ENCODE data around the gene SARM1. TPM values are rescaled to one million over a fixed set of nuclear protein-coding genes. Genes with fewer than 3 reads are reported as not detected.
A peak's percentile ranks its signal among the peaks of the same experiment; 100 is the strongest.

SARM1 gene
- total RNA-seq (10 to 100 TPM; 26.0 to 42.3 (median 37.9) TPM), total RNA-seq (15.3 to 89.3 (median 48.6) reads per million in 29 experiments)
- total RNA-seq (2013): 19.2 TPM

DNA sequence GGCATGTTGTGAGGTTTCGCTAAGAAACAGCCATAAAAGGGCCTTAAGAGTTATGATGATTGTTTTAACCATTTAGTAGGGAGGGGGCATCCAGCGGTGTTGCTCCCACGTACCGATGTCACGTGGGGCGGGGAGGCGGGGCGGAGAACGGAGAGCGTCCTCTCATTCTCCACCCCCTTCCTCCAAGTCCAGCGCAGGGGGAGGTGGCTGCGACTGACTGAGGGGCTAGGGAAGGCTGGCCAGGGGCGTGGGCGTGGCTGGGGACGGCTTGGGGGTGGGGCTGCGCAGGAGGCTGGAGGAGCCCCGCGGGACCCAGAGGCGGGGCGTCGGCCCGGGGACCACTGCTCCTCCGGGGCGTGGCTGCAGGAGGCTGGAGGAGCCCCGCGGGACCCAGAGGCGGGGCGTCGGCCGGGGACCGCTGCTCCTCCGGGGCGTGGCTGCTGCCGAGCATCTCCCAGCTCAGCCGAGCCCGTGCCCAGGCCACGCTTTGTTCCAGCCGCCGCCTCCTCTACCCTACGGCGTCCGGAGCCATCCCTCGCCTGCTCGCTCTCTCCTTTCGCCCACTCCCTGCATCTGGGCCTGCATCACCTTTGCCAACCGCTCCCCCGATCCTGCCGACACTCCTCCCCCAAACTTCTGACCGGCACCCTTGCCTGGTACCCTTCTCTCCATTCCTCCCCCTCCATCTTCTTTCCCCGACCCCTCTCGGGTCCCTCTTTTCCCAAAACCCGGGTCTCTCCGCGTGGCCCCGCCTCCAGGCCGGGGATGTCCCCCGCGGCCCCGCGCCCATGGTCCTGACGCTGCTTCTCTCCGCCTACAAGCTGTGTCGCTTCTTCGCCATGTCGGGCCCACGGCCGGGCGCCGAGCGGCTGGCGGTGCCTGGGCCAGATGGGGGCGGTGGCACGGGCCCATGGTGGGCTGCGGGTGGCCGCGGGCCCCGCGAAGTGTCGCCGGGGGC lies at the start of gene SARM1:
SARM1 (plus strand) TSS at position 450 of the 958 bp plus-strand sequence; CDS start at position 789, 339 bp downstream.
- under 1% methylated on average over 67 of the region's 80 CpGs for WGBS (ENCODE audit: insufficient coverage)
- no peaks in the 10 kb centered on the region for H3K9me3 Mint-ChIP-seq
- POLR2A ChIA-PET: interaction anchor here in 1 of 2 donors (0.7 kb wide), 1 partner anchor 1947 kb away, joined by 3 read pairs; no protein-coding TSS in a partner anchor

DNA sequence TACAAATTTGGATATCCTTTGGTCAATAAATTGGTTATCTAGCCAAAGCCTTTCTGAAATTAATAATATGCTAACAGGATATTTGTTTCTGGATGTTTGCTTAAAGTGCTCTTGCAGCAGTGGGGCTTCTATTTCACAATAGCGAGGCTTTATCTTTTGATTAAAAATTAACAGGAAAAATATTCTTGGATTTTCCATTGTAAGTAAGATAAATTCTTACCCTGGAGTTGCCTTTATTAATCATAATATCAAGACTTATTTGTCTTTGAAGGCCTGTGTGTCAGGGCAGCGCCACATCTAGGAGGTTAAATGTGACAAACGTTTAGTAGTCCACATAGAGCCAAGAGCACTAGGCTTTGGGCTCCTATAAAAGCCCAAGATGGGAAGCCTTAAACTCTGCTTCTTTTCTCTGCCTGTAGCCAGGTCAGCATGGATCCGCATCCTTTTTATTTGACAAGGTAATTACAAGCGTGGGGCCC lies 47.2 kb upstream of the SARM1 start:
- Mint-ChIP-seq H3K36me3 (peaks cover 15% of the 10 kb centered on the region), H3K27ac (no peak overlapping the region), H3K4me3 (no peak overlapping the region), H3K27me3 (no peaks in the 10 kb centered on the region), H3K4me1 (peaks cover 11 to 15% (median 13%) of the 10 kb centered on the region in 3 donors), H3K9me3 (no peaks in the 10 kb centered on the region)
- ChIA-PET POLR2A (no interaction called here), CTCF (no interaction called here)
- WGBS (ENCODE audit: insufficient coverage): 100% methylated on average over 2 of the region's 5 CpGs
- Histone ChIP-seq H3K36me3 (ENCODE audit: control insufficient read depth in 2 of 2, extremely low read depth in 1 of 2, insufficient read depth in 1 of 2, low read length in 1 of 2) (peaks cover 0 to 18% of the 10 kb centered on the region in 2 donors), H3K27ac (ENCODE audit: low read length) (no peak overlapping the region), H3K9me3 (no peaks in the 10 kb centered on the region), H3K4me3 (ENCODE audit: control insufficient read depth in 1 of 2, extremely low read depth in 1 of 2, low read length in 1 of 2) (no peak overlapping the region), H3K27me3 (replicated peaks in 1 of 2; ENCODE audit: control insufficient read depth in 2 of 2, extremely low read depth in 1 of 2, insufficient read depth in 2 of 2, low read length in 1 of 2) (no peaks in the 10 kb centered on the region), H3K4me1 (ENCODE audit: control insufficient read depth in 1 of 2, extremely low read depth in 1 of 2, insufficient read depth in 2 of 2, low read length in 2 of 2) (peaks cover 3 to 6% of the 10 kb centered on the region in 2 experiments)
- DNase-seq: no peak
- ATAC-seq (replicated peaks in 1 of 4): no peak

More for the DNA sequence above, at the start of gene SARM1:
- Mint-ChIP-seq H3K4me3 (peak within 1 kb of the TSS; percentile 90 to 97 (median 94)), H3K27ac (peak within 1 kb of the TSS; percentile 96 to 97), H3K4me1 (peaks cover 17 to 22% (median 21%) of the 10 kb centered on the region in 3 donors), H3K27me3 (no peaks in the 10 kb centered on the region), H3K36me3 (peaks cover 3% of the 10 kb centered on the region)
- Histone ChIP-seq H3K4me1 (ENCODE audit: control insufficient read depth in 1 of 2, extremely low read depth in 1 of 2, insufficient read depth in 2 of 2, low read length in 2 of 2) (peaks cover 5 to 21% of the 10 kb centered on the region in 2 experiments), H3K4me3 (ENCODE audit: control insufficient read depth in 1 of 2, extremely low read depth in 1 of 2, low read length in 1 of 2) (peak within 1 kb of the TSS; percentile 54 to 79), H3K27ac (ENCODE audit: low read length) (peak within 1 kb of the TSS; percentile 86), H3K36me3 (ENCODE audit: control insufficient read depth in 2 of 2, extremely low read depth in 1 of 2, insufficient read depth in 1 of 2, low read length in 1 of 2) (no peaks in the 10 kb centered on the region), H3K9me3 (no peaks in the 10 kb centered on the region), H3K27me3 (replicated peaks in 1 of 2; ENCODE audit: control insufficient read depth in 2 of 2, extremely low read depth in 1 of 2, insufficient read depth in 2 of 2, low read length in 1 of 2) (no peaks in the 10 kb centered on the region)
- peak; percentile 49 to 84 (median 69) for DNase-seq
- peak; percentile 85 to 92 (median 90) for ATAC-seq (replicated peaks in 1 of 4)
- CTCF ChIA-PET: no interaction called here

DNA sequence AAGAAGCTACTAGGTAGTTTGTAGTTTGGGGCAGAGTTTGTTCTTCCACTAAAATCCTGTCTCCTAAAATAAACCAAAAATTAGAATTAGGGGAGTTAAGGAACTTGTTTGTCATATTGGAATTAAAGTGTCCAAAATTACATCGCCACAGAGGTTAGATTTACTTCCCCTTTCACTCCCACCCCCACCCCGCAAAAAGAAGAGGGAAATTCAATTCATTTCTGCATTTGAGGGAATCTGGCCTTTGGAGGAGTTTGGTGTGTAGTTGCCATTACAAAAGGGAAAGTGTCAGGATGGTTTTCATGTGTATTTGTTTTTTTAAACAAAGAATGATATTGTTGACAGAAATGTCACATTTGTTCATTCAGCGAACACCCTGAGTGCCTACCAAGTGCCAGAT lies 46.7 kb upstream of the SARM1 start:
- H3K4me3 ChIP-seq (ENCODE audit: control insufficient read depth in 1 of 2, extremely low read depth in 1 of 2, low read length in 1 of 2): no peak overlapping the region
- H3K36me3 ChIP-seq (ENCODE audit: control insufficient read depth in 2 of 2, extremely low read depth in 1 of 2, insufficient read depth in 1 of 2, low read length in 1 of 2): peaks cover 0 to 21% of the 10 kb centered on the region in 2 donors
- ATAC-seq (replicated peaks in 1 of 4) (no peak), DNase-seq (no peak)
- Mint-ChIP-seq H3K9me3 (no peaks in the 10 kb centered on the region), H3K27ac (no peak overlapping the region), H3K4me3 (no peak overlapping the region), H3K4me1 (peaks cover 6 to 11% (median 9%) of the 10 kb centered on the region in 3 donors), H3K27me3 (no peaks in the 10 kb centered on the region), H3K36me3 (peaks cover 15% of the 10 kb centered on the region)
- H3K9me3 ChIP-seq: no peaks in the 10 kb centered on the region
- H3K27ac ChIP-seq (ENCODE audit: low read length): no peak overlapping the region
- no peaks in the 10 kb centered on the region for H3K27me3 ChIP-seq (replicated peaks in 1 of 2; ENCODE audit: control insufficient read depth in 2 of 2, extremely low read depth in 1 of 2, insufficient read depth in 2 of 2, low read length in 1 of 2)
- H3K4me1 ChIP-seq (ENCODE audit: control insufficient read depth in 1 of 2, extremely low read depth in 1 of 2, insufficient read depth in 2 of 2, low read length in 2 of 2): peaks cover 0 to 1% of the 10 kb centered on the region in 2 experiments
- POLR2A ChIA-PET: no interaction called here
- CTCF ChIA-PET: no interaction called here
- 88% methylated on average over 1 of the region's 3 CpGs for WGBS (ENCODE audit: insufficient coverage)

DNA sequence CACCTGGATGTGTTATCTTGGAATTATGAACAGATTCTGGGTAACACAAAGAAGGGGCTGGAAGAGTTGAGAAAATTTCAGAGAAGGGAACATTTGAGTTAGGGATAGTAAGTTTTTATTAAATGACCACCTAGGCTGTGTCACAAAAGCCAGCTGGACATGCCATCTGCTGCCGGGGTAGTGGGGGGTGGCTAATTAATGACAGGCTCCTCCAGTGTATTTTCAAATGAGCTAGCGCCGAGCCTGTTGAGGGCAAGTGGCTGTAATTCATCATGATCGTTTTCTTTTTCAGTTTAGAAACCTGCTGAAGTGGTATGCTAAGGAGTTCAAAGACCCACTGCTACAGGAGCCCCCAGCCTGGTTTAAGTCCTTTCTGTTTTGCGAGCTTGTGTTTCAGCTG lies 46.3 kb upstream of the SARM1 start:
- ATAC-seq (replicated peaks in 1 of 4) (no peak), DNase-seq (no peak)
- ChIA-PET POLR2A (interaction anchor here in 1 of 2 donors (0.6 kb wide), 1 partner anchor 18 kb away, joined by 4 read pairs; no protein-coding TSS in a partner anchor), CTCF (no interaction called here)
- Mint-ChIP-seq H3K36me3 (peaks cover 15% of the 10 kb centered on the region), H3K4me3 (no peak overlapping the region), H3K4me1 (peaks cover 2 to 6% (median 4%) of the 10 kb centered on the region in 3 donors), H3K27ac (no peak overlapping the region), H3K9me3 (no peaks in the 10 kb centered on the region), H3K27me3 (no peaks in the 10 kb centered on the region)
- no peaks in the 10 kb centered on the region for H3K9me3 ChIP-seq
- WGBS (ENCODE audit: insufficient coverage): 100% methylated on average over 4 of the region's 5 CpGs
- H3K36me3 ChIP-seq (ENCODE audit: control insufficient read depth in 2 of 2, extremely low read depth in 1 of 2, insufficient read depth in 1 of 2, low read length in 1 of 2): peaks cover 0 to 24% of the 10 kb centered on the region in 2 donors
- H3K4me3 ChIP-seq (ENCODE audit: control insufficient read depth in 1 of 2, extremely low read depth in 1 of 2, low read length in 1 of 2): no peak overlapping the region
- H3K27me3 ChIP-seq (replicated peaks in 1 of 2; ENCODE audit: control insufficient read depth in 2 of 2, extremely low read depth in 1 of 2, insufficient read depth in 2 of 2, low read length in 1 of 2): no peaks in the 10 kb centered on the region
- H3K4me1 ChIP-seq (ENCODE audit: control insufficient read depth in 1 of 2, extremely low read depth in 1 of 2, insufficient read depth in 2 of 2, low read length in 2 of 2): no peaks in the 10 kb centered on the region
- H3K27ac ChIP-seq (ENCODE audit: low read length): no peak overlapping the region

DNA sequence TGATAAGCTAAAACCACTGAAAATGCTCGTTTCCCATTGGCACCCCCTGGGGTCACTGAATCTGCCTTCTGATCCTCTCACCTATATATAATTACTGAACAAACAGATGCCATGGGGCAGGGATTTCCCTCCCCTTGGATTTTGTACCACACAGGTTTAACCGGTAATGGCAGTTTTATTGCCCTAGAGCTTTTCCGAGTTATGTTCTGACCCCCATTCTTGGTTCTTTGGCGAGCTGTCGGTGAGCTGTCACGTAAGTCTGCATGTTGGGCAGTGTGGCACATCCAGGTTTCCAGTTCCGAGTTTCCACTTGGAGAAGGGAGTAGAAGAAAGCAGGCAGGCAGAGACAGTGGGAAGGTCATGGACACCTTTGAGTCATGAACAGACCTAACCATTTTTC lies 45.4 kb upstream of the SARM1 start:
- H3K36me3 ChIP-seq (ENCODE audit: control insufficient read depth in 2 of 2, extremely low read depth in 1 of 2, insufficient read depth in 1 of 2, low read length in 1 of 2): peaks cover 3 to 33% of the 10 kb centered on the region in 2 donors
- WGBS (ENCODE audit: insufficient coverage): 100% methylated on average over 5 of the region's 7 CpGs
- no peaks in the 10 kb centered on the region for H3K4me1 ChIP-seq (ENCODE audit: control insufficient read depth in 1 of 2, extremely low read depth in 1 of 2, insufficient read depth in 2 of 2, low read length in 2 of 2)
- CTCF ChIA-PET: no interaction called here
- no peaks in the 10 kb centered on the region for H3K27me3 ChIP-seq (replicated peaks in 1 of 2; ENCODE audit: control insufficient read depth in 2 of 2, extremely low read depth in 1 of 2, insufficient read depth in 2 of 2, low read length in 1 of 2)
- H3K4me3 Mint-ChIP-seq: no peak overlapping the region
- H3K27ac ChIP-seq (ENCODE audit: low read length): no peak overlapping the region
- no peaks in the 10 kb centered on the region for H3K27me3 Mint-ChIP-seq
- no peak overlapping the region for H3K4me3 ChIP-seq (ENCODE audit: control insufficient read depth in 1 of 2, extremely low read depth in 1 of 2, low read length in 1 of 2)
- no peak for ATAC-seq (replicated peaks in 1 of 4)
- no peaks in the 10 kb centered on the region for H3K9me3 ChIP-seq
- peaks cover 0 to 2% (median 0%) of the 10 kb centered on the region in 3 donors for H3K4me1 Mint-ChIP-seq
- H3K9me3 Mint-ChIP-seq: no peaks in the 10 kb centered on the region
- no peak for DNase-seq
- H3K36me3 Mint-ChIP-seq: peaks cover 21% of the 10 kb centered on the region
- H3K27ac Mint-ChIP-seq: no peak overlapping the region
- POLR2A ChIA-PET: no interaction called here

DNA sequence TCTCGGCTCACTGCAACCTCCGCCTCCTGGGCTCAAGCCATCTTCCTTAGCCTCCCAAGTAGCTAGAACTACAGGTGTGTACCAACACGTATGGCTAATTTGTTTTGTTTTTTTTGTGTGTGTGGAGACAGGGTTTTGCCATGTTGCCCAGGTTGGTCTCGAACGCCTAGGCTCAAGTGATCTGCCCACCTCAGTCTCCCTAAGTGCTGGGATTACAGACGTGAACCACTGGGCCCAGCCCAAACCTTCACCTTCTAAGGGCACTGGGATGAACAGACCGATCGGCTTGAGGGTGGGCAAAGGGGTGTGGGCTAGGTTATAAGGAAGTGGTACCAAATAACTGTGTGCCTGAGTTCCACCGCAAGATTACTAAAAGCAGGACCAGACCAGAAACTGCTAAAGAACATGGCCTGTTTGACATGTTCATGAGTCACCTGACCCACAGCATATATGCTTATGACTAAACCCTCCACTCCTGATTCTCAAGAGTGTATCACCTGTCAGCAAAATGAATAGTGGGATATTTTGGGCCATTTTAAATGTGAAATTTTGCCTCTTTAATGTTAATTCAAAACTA lies 44.4 kb upstream of the SARM1 start:
- CTCF ChIA-PET: no interaction called here
- no peak for ATAC-seq (replicated peaks in 1 of 4)

More for the DNA sequence above, 44.4 kb upstream of the SARM1 start:
- DNase-seq: no peak
- no peaks in the 10 kb centered on the region for H3K9me3 Mint-ChIP-seq
- no peaks in the 10 kb centered on the region for H3K27me3 Mint-ChIP-seq
- Histone ChIP-seq H3K27me3 (replicated peaks in 1 of 2; ENCODE audit: control insufficient read depth in 2 of 2, extremely low read depth in 1 of 2, insufficient read depth in 2 of 2, low read length in 1 of 2) (no peaks in the 10 kb centered on the region), H3K4me1 (ENCODE audit: control insufficient read depth in 1 of 2, extremely low read depth in 1 of 2, insufficient read depth in 2 of 2, low read length in 2 of 2) (no peaks in the 10 kb centered on the region), H3K27ac (ENCODE audit: low read length) (no peak overlapping the region), H3K4me3 (ENCODE audit: control insufficient read depth in 1 of 2, extremely low read depth in 1 of 2, low read length in 1 of 2) (no peak overlapping the region), H3K9me3 (no peaks in the 10 kb centered on the region), H3K36me3 (ENCODE audit: control insufficient read depth in 2 of 2, extremely low read depth in 1 of 2, insufficient read depth in 1 of 2, low read length in 1 of 2) (peaks cover 6 to 43% of the 10 kb centered on the region in 2 donors)
- no peak overlapping the region for H3K27ac Mint-ChIP-seq
- 100% methylated on average over 2 of the region's 9 CpGs for WGBS (ENCODE audit: insufficient coverage)
- peaks cover 0 to 2% (median 1%) of the 10 kb centered on the region in 3 donors for H3K4me1 Mint-ChIP-seq
- H3K36me3 Mint-ChIP-seq: peaks cover 24% of the 10 kb centered on the region
- H3K4me3 Mint-ChIP-seq: no peak overlapping the region
- POLR2A ChIA-PET: no interaction called here

Measured in T-cell (primary cell).